ENCODE measurements around the gene LRMDA. TPM values are rescaled to one million over a fixed set of nuclear protein-coding genes. Genes with fewer than 3 reads are reported as not detected.

LRMDA gene
- total and polyA plus RNA-seq, 2 of the 8 experiments (the other 6 are each of a cell fraction or from before 2014, with no cell fraction given): 0.86 to 2.8 TPM

DNA sequence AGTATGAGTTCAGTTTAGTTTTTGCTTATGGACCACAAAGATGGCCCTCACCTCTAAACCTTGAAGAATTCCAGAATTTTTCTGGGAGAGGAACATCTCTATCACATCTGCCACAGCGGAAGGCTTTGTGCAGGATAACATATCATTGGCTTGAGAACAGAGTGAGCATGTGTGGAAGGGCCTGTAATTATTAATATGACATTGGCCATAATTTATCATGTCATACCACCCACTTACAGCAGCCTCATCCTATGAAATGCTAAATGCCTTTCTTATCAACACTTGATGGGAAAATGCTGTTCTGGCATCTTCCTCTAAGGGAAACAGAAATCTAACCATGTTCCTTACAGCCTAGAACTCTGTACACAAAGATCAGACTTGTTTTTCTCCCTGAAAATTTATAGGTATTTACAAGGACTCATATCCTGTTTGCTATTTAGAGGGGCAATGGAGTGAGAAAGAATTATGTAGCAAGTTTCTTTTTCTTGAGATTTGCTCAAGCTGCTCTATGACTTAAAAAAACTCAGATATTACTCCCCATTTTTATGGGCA lies 817.3 kb downstream of the LRMDA start (continued):
- TF ChIP-seq, protein P1, sequence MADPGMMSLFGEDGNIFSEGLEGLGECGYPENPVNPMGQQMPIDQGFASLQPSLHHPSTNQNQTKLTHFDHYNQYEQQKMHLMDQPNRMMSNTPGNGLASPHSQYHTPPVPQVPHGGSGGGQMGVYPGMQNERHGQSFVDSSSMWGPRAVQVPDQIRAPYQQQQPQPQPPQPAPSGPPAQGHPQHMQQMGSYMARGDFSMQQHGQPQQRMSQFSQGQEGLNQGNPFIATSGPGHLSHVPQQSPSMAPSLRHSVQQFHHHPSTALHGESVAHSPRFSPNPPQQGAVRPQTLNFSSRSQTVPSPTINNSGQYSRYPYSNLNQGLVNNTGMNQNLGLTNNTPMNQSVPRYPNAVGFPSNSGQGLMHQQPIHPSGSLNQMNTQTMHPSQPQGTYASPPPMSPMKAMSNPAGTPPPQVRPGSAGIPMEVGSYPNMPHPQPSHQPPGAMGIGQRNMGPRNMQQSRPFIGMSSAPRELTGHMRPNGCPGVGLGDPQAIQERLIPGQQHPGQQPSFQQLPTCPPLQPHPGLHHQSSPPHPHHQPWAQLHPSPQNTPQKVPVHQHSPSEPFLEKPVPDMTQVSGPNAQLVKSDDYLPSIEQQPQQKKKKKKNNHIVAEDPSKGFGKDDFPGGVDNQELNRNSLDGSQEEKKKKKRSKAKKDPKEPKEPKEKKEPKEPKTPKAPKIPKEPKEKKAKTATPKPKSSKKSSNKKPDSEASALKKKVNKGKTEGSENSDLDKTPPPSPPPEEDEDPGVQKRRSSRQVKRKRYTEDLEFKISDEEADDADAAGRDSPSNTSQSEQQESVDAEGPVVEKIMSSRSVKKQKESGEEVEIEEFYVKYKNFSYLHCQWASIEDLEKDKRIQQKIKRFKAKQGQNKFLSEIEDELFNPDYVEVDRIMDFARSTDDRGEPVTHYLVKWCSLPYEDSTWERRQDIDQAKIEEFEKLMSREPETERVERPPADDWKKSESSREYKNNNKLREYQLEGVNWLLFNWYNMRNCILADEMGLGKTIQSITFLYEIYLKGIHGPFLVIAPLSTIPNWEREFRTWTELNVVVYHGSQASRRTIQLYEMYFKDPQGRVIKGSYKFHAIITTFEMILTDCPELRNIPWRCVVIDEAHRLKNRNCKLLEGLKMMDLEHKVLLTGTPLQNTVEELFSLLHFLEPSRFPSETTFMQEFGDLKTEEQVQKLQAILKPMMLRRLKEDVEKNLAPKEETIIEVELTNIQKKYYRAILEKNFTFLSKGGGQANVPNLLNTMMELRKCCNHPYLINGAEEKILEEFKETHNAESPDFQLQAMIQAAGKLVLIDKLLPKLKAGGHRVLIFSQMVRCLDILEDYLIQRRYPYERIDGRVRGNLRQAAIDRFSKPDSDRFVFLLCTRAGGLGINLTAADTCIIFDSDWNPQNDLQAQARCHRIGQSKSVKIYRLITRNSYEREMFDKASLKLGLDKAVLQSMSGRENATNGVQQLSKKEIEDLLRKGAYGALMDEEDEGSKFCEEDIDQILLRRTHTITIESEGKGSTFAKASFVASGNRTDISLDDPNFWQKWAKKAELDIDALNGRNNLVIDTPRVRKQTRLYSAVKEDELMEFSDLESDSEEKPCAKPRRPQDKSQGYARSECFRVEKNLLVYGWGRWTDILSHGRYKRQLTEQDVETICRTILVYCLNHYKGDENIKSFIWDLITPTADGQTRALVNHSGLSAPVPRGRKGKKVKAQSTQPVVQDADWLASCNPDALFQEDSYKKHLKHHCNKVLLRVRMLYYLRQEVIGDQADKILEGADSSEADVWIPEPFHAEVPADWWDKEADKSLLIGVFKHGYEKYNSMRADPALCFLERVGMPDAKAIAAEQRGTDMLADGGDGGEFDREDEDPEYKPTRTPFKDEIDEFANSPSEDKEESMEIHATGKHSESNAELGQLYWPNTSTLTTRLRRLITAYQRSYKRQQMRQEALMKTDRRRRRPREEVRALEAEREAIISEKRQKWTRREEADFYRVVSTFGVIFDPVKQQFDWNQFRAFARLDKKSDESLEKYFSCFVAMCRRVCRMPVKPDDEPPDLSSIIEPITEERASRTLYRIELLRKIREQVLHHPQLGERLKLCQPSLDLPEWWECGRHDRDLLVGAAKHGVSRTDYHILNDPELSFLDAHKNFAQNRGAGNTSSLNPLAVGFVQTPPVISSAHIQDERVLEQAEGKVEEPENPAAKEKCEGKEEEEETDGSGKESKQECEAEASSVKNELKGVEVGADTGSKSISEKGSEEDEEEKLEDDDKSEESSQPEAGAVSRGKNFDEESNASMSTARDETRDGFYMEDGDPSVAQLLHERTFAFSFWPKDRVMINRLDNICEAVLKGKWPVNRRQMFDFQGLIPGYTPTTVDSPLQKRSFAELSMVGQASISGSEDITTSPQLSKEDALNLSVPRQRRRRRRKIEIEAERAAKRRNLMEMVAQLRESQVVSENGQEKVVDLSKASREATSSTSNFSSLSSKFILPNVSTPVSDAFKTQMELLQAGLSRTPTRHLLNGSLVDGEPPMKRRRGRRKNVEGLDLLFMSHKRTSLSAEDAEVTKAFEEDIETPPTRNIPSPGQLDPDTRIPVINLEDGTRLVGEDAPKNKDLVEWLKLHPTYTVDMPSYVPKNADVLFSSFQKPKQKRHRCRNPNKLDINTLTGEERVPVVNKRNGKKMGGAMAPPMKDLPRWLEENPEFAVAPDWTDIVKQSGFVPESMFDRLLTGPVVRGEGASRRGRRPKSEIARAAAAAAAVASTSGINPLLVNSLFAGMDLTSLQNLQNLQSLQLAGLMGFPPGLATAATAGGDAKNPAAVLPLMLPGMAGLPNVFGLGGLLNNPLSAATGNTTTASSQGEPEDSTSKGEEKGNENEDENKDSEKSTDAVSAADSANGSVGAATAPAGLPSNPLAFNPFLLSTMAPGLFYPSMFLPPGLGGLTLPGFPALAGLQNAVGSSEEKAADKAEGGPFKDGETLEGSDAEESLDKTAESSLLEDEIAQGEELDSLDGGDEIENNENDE (IDR thresholded peaks at IDR 0.05; ENCODE audit: insufficient replicate concordance, low read length): no peak
- TF ChIP-seq CEBPB (IDR thresholded peaks at IDR 0.05; ENCODE audit: low read depth, low read length) (no peak), FOSL1 (IDR thresholded peaks at IDR 0.05; ENCODE audit: insufficient read depth, low read depth, low read length) (no peak)
